ENCODE results near the gene MLLT6.

DNA sequence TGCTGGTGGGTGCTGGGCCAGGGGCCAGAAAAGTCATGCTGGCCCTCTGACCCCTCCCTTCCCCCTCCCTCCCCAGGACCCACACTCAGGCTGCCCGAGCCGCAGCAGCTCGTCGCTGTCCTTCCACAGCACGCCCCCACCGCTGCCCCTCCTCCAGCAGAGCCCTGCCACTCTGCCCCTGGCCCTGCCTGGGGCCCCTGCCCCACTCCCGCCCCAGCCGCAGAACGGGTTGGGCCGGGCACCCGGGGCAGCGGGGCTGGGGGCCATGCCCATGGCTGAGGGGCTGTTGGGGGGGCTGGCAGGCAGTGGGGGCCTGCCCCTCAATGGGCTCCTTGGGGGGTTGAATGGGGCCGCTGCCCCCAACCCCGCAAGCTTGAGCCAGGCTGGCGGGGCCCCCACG, 16.7 kb downstream of the MLLT6 start:
- TF ChIP-seq CTCF (IDR thresholded peaks at IDR 0.05) (no peak), POLR2A (IDR thresholded peaks at IDR 0.05) (no peak)

All from heart left ventricle (tissue), 13 donors.